H1 (cell line): ENCODE results near the gene WDR33. TPM values are rescaled to one million over a fixed set of nuclear protein-coding genes. Genes with fewer than 3 reads are reported as not detected.

Source experiments
- CTCF ChIA-PET: fragments of 300-600 bp; sonication (Branson Sonifier 250); formaldehyde crosslinking; loops from one replicate; lab custom pipeline; 2021; ENCODE audit not compliant: partially characterized antibody; lab: Charles Lee
- POLR2A ChIA-PET: fragments of 300-600 bp; sonication (Branson Sonifier 250); formaldehyde crosslinking; loops from one replicate; lab custom pipeline; 2021; ENCODE audit warnings: inconsistent platforms; ENCODE audit not compliant: partially characterized antibody; lab: Charles Lee
- DNase-seq, 2 experiments: peaks; one replicate each; pipeline versions ENCODE4 v3.0.0 to v3.0.0-alpha.2; 2010 to 2022; ENCODE audit warnings: low spot score in 2 of 2, low read depth in 1 of 2, mixed read lengths in 1 of 2
- FAIRE-seq: peaks from 2 replicates; lab custom pipeline; 2011; peaks lifted over from hg19 to GRCh38; lab: Jason Lieb, UNC
- H2AFZ ChIP-seq: 2 replicates; pipeline ENCODE4 v1.8.1; 2012; ENCODE audit warnings: low read length, inconsistent platforms
- H2AK5ac ChIP-seq: 2 replicates; pipeline ENCODE4 v1.6.1; 2013; ENCODE audit warnings: low read depth, low read length
- H2BK120ac ChIP-seq: replicated peaks from 2 replicates; pipeline ENCODE3; 2013; ENCODE audit warnings: low read depth, low read length, inconsistent platforms
- H2BK12ac ChIP-seq: 2 replicates; pipeline ENCODE4 v1.6.1; 2013; ENCODE audit warnings: low read depth, low read length
- H2BK15ac ChIP-seq: 2 replicates; pipeline ENCODE4 v1.6.1; 2013; ENCODE audit warnings: low read length
- H2BK20ac ChIP-seq: 2 replicates; pipeline ENCODE4 v1.6.1; 2013; ENCODE audit warnings: low read length
- H2BK5ac ChIP-seq: 2 replicates; pipeline ENCODE4 v1.6.1; 2013; ENCODE audit warnings: low read depth, low read length
- H3K14ac ChIP-seq: 2 replicates; pipeline ENCODE4 v1.6.1; 2013; ENCODE audit warnings: inconsistent platforms; ENCODE audit not compliant: insufficient read length
- H3K18ac ChIP-seq: 2 replicates; pipeline ENCODE4 v1.6.1; 2013; ENCODE audit warnings: low read length; ENCODE audit errors: extremely low read depth
- H3K23ac ChIP-seq: 2 replicates; pipeline ENCODE4 v1.6.1; 2013; ENCODE audit warnings: inconsistent platforms; ENCODE audit not compliant: insufficient read length
- H3K23me2 ChIP-seq: 2 replicates; pipeline ENCODE4 v1.6.1; 2013; ENCODE audit warnings: low read depth, low read length
- H3K27ac ChIP-seq: 2 replicates; pipeline ENCODE4 v1.6.1; 2011; ENCODE audit warnings: low read depth, low read length, inconsistent platforms
- H3K27me3 ChIP-seq, 4 experiments: replicated peaks in 1 of 4; 1 replicate in 1 of 4; 2 replicates in 3 of 4; pipeline versions ENCODE4 v1.6.1 to v1.8.1; 2011 to 2013; ENCODE audit warnings: low read length in 3 of 4, mild to moderate bottlenecking in 3 of 4, inconsistent platforms in 2 of 4, mixed read lengths in 2 of 4, moderate library complexity in 1 of 4; ENCODE audit not compliant: control insufficient read depth in 3 of 4, insufficient read depth in 3 of 4; ENCODE audit errors: extremely low read depth in 1 of 4
- H3K36me3 ChIP-seq, 4 experiments: 2 replicates each; pipeline versions ENCODE4 v1.6.1 to v1.8.1; 2011 to 2013; ENCODE audit warnings: mild to moderate bottlenecking in 4 of 4, low read length in 3 of 4, moderate library complexity in 2 of 4, control low read depth in 1 of 4, inconsistent platforms in 1 of 4; ENCODE audit not compliant: insufficient read depth in 4 of 4, control insufficient read depth in 2 of 4
- H3K4ac ChIP-seq: replicated peaks from 2 replicates; pipeline ENCODE3; 2013; ENCODE audit warnings: low read length, low read depth, mixed read lengths, inconsistent platforms; ENCODE audit not compliant: insufficient read length
- H3K4me1 ChIP-seq, 4 experiments: replicated peaks in 1 of 4; 1 replicate in 1 of 4; 2 replicates in 3 of 4; pipeline versions ENCODE4 v1.6.1 to v1.8.1; 2011 to 2013; ENCODE audit warnings: low read length in 3 of 4, inconsistent platforms in 2 of 4, mixed read lengths in 1 of 4; ENCODE audit not compliant: insufficient read depth in 4 of 4, control insufficient read depth in 3 of 4
- H3K4me2 ChIP-seq, 2 experiments: 2 replicates each; pipeline versions ENCODE4 v1.6.1 to v1.8.1; 2011 to 2013; ENCODE audit warnings: low read depth in 2 of 2, low read length in 2 of 2, control low read depth in 1 of 2, inconsistent platforms in 1 of 2, mild to moderate bottlenecking in 1 of 2; ENCODE audit not compliant: insufficient read depth in 1 of 2
- H3K4me3 ChIP-seq, 4 experiments: fragments of 200-600, 300-600 bp in 1 of 4; sonication (generic), shearing (Covaris generic), sonication (Bioruptor Twin) in 1 of 4; 2 replicates each; pipeline versions ENCODE4 v1.5.1 to v1.8.1; 2011 to 2016; ENCODE audit warnings: low read length in 4 of 4, low read depth in 3 of 4, control low read depth in 2 of 4, inconsistent platforms in 2 of 4, mild to moderate bottlenecking in 2 of 4, mixed read lengths in 1 of 4, moderate library complexity in 1 of 4; ENCODE audit not compliant: insufficient read depth in 2 of 4; ENCODE audit errors: extremely low read depth in 1 of 4
- H3K56ac ChIP-seq: replicated peaks from 2 replicates; pipeline ENCODE3; 2013; ENCODE audit warnings: low read depth, mild to moderate bottlenecking, mixed read lengths, low read length, inconsistent platforms; ENCODE audit not compliant: insufficient read length
- H3K79me1 ChIP-seq: 2 replicates; pipeline ENCODE4 v1.6.1; 2013; ENCODE audit warnings: low read depth, low read length, control low read depth
- H3K79me2 ChIP-seq, 2 experiments: 2 replicates each; pipeline versions ENCODE4 v1.6.1 to v1.8.1; 2012 to 2013; ENCODE audit warnings: low read length in 2 of 2, mild to moderate bottlenecking in 2 of 2, inconsistent platforms in 1 of 2; ENCODE audit not compliant: insufficient read depth in 2 of 2, control insufficient read depth in 1 of 2
- H3K9ac ChIP-seq, 4 experiments: replicated peaks in 1 of 4; 1 replicate in 1 of 4; 2 replicates in 3 of 4; pipeline versions ENCODE4 v1.6.1 to v1.8.1; 2011 to 2013; ENCODE audit warnings: low read depth in 3 of 4, low read length in 3 of 4, control low read depth in 2 of 4, mild to moderate bottlenecking in 2 of 4, moderate library complexity in 2 of 4, inconsistent platforms in 1 of 4; ENCODE audit errors: extremely low read depth in 1 of 4
- H3K9me3 ChIP-seq, 2 experiments: 2 replicates each; pipeline versions ENCODE4 v1.6.1 to v1.8.1; 2012 to 2013; ENCODE audit warnings: mild to moderate bottlenecking in 2 of 2, moderate library complexity in 2 of 2, control low read depth in 1 of 2, inconsistent platforms in 1 of 2, low read depth in 1 of 2, low read length in 1 of 2, mixed read lengths in 1 of 2; ENCODE audit not compliant: insufficient read depth in 2 of 2
- H4K20me1 ChIP-seq, 2 experiments: replicated peaks in 1 of 2; 2 replicates each; pipeline versions ENCODE3 to v1.8.1; 2011 to 2013; ENCODE audit warnings: inconsistent platforms in 2 of 2, low read length in 2 of 2, mild to moderate bottlenecking in 1 of 2; ENCODE audit not compliant: insufficient read depth in 2 of 2, control insufficient read depth in 1 of 2
- H4K5ac ChIP-seq: 2 replicates; pipeline ENCODE4 v1.6.1; 2013; ENCODE audit warnings: low read length, low read depth, mixed read lengths, inconsistent platforms; ENCODE audit not compliant: insufficient read length
- H4K8ac ChIP-seq: 2 replicates; pipeline ENCODE4 v1.8.0; 2013; ENCODE audit warnings: mild to moderate bottlenecking, moderate library complexity, low read length, inconsistent platforms; ENCODE audit not compliant: insufficient read depth; ENCODE audit errors: extremely low read depth
- H4K91ac ChIP-seq: replicated peaks from 2 replicates; pipeline ENCODE3; 2013; ENCODE audit warnings: low read length, mixed read lengths, inconsistent platforms; ENCODE audit not compliant: insufficient read length
- ATF3 ChIP-seq: IDR thresholded peaks from 2 replicates; pipeline ENCODE4 v1.6.1; 2011; ENCODE audit warnings: low read depth, mild to moderate bottlenecking, low read length; ENCODE audit not compliant: insufficient read depth
- BRCA1 ChIP-seq: IDR thresholded peaks from 2 replicates; pipeline ENCODE4 v1.6.1; 2012; ENCODE audit warnings: low read depth, low read length, improper control_type of control experiment
- CHD1 ChIP-seq: IDR thresholded peaks from 2 replicates; pipeline ENCODE4 v1.6.1; 2012; ENCODE audit warnings: low read depth, low read length, improper control_type of control experiment
- CREB1 ChIP-seq: IDR thresholded peaks from 2 replicates; pipeline ENCODE4 v1.6.1; 2012; ENCODE audit warnings: inconsistent platforms
- EZH2 ChIP-seq: fragments of 200-600 bp; sonication (generic); IDR thresholded peaks from 2 replicates; pipeline ENCODE4 v1.7.1; 2012; ENCODE audit warnings: low read depth, mild to moderate bottlenecking, moderate library complexity, low read length, inconsistent platforms; ENCODE audit not compliant: severe bottlenecking
- FOSL1 ChIP-seq: IDR thresholded peaks from 2 replicates; pipeline ENCODE4 v1.6.1; 2011; ENCODE audit warnings: mild to moderate bottlenecking, low read depth, low read length, moderate library complexity; ENCODE audit not compliant: insufficient read depth
- GABPA ChIP-seq: IDR thresholded peaks from 2 replicates; pipeline ENCODE4 v1.6.1; 2011; ENCODE audit warnings: mild to moderate bottlenecking, low read length, moderate library complexity, borderline replicate concordance; ENCODE audit not compliant: insufficient read depth
- JUN ChIP-seq: IDR thresholded peaks from 2 replicates; pipeline ENCODE4 v1.6.1; 2011; ENCODE audit warnings: low read depth, mild to moderate bottlenecking, improper control_type of control experiment, low read length
- NANOG ChIP-seq: IDR thresholded peaks from 2 replicates; pipeline ENCODE4 v1.6.1; 2011; ENCODE audit warnings: low read length, low read depth, mild to moderate bottlenecking, inconsistent platforms; ENCODE audit not compliant: insufficient read depth, poor library complexity, severe bottlenecking
- NRF1 ChIP-seq: IDR thresholded peaks from 2 replicates; pipeline ENCODE4 v1.6.1; 2011; ENCODE audit warnings: mild to moderate bottlenecking, low read depth, low read length, improper control_type of control experiment
- POU5F1 ChIP-seq: IDR thresholded peaks from 2 replicates; pipeline ENCODE4 v1.6.1; 2011; ENCODE audit warnings: low read depth, mild to moderate bottlenecking, low read length, moderate library complexity
- SUZ12 ChIP-seq: fragments of 200-600 bp; sonication (generic); IDR thresholded peaks from 2 replicates; pipeline ENCODE4 v1.6.1; 2012; ENCODE audit warnings: mild to moderate bottlenecking, inconsistent platforms, low read length, moderate library complexity, mixed read lengths
- TEAD4 ChIP-seq: IDR thresholded peaks from 2 replicates; pipeline ENCODE4 v1.6.1; 2012; ENCODE audit warnings: low read depth, low read length, inconsistent platforms, mixed read lengths
- WGBS, 2 experiments: shearing (Covaris generic) in 1 of 2; methylation state at CpG; one replicate each; pipeline versions ENCODE4 v1.1.6 to v1.1.7; 2013 to 2015; ENCODE audit warnings: low lambda C conversion rate in 2 of 2, mixed read lengths in 2 of 2, inconsistent platforms in 1 of 2, low coverage in 1 of 2, missing lambda C conversion rate in 1 of 2; ENCODE audit not compliant: insufficient replicate concordance in 2 of 2, insufficient coverage in 1 of 2, insufficient read length in 1 of 2; ENCODE audit errors: extremely low coverage in 1 of 2, missing lambda C conversion rate in 1 of 2; 5-methylcytosine and 5-hydroxymethylcytosine counted together
- polyA plus RNA-seq, 7 experiments: library from polyadenylated mRNA; depleted of rRNA in 3 of 7; stranded (reverse) in 5 of 7; unstranded in 2 of 7; fragments of >200 nt in 5 of 7; fragments of 200-250 nt in 2 of 7; gene quantifications; 1 replicate in 5 of 7; 2 replicates in 1 of 7; 4 replicates in 1 of 7; pipeline versions ENCODE4 v1.2.1 to v1.2.3, GENCODE V29; 2011 to 2013; ENCODE audit warnings: missing spikeins in 2 of 7, mixed read lengths in 2 of 7
- total RNA-seq: library from RNA; stranded (reverse); fragmentation: NEBNext Ultra II Directional; extraction: Animal tissue kit (Norgen Biotek cat#: 25700); gene quantifications from 2 replicates; pipeline ENCODE4 v1.2.1, GENCODE V29; 2021

WDR33 gene
- total and polyA plus RNA-seq, 2 of the 8 experiments (the other 6 are each of a cell fraction or from before 2014, with no cell fraction given), result 18.1 to 82.7 TPM

GRCh38 chr2:127733816-127734537, 77.0 kb downstream of the WDR33 start:
- no peak overlapping the region for H2BK15ac ChIP-seq
- peaks cover 0 to 1% (median 0%) of the 10 kb centered on the region in 4 experiments; a peak in 1 of 7 replicates for H3K27me3 ChIP-seq
- H3K9me3 ChIP-seq, result no peaks in the 10 kb centered on the region
- no peak overlapping the region for H3K4me3 ChIP-seq
- H3K4ac ChIP-seq, result no peak overlapping the region
- FAIRE-seq (no peak), DNase-seq (no peak)
- H2BK120ac ChIP-seq, result no peak overlapping the region
- H4K8ac ChIP-seq, result no peak overlapping the region
- H3K18ac ChIP-seq, result no peak overlapping the region
- no peak overlapping the region for H2AK5ac ChIP-seq
- no peak overlapping the region for H4K5ac ChIP-seq
- no peak overlapping the region for H2BK5ac ChIP-seq
- H3K36me3 ChIP-seq, result peaks cover 0 to 4% (median 2%) of the 10 kb centered on the region in 4 experiments; a peak in 3 of 8 replicates
- no peak overlapping the region for H3K56ac ChIP-seq
- H3K23me2 ChIP-seq, result no peaks in the 10 kb centered on the region
- no peaks in the 10 kb centered on the region for H3K79me1 ChIP-seq
- H3K79me2 ChIP-seq, result no peaks in the 10 kb centered on the region
- no peak overlapping the region for H3K4me2 ChIP-seq
- no peak overlapping the region for H2BK12ac ChIP-seq
- H2BK20ac ChIP-seq, result no peak overlapping the region
- no peak overlapping the region for H3K14ac ChIP-seq
- ChIA-PET POLR2A (interaction anchor here (0.7 kb wide), 1 partner anchor 15 kb away, joined by 3 read pairs; no protein-coding TSS in a partner anchor), CTCF (interaction anchor here (1.0 kb wide), 1 partner anchor 31 kb away, joined by 3 read pairs; no protein-coding TSS in a partner anchor)
- peaks cover 0 to 2% of the 10 kb centered on the region in 2 experiments for H4K20me1 ChIP-seq
- WGBS, 2 experiments, result 90 to 100% methylated on average over 1 to 5 of the region's 5 CpGs
- no peak overlapping the region for H3K27ac ChIP-seq
- no peak overlapping the region for H2AFZ ChIP-seq
- H3K9ac ChIP-seq, result no peak overlapping the region
- no peak overlapping the region for H4K91ac ChIP-seq
- no peak overlapping the region for H3K23ac ChIP-seq
- H3K4me1 ChIP-seq, result no peaks in the 10 kb centered on the region
- no peak for TF ChIP-seq ATF3
- TF ChIP-seq CHD1, result no peak
- TF ChIP-seq FOSL1, result no peak
- TF ChIP-seq SUZ12, result no peak
- no peak for TF ChIP-seq JUN
- no peak for TF ChIP-seq NRF1
- no peak for TF ChIP-seq POU5F1
- TF ChIP-seq CREB1, result no peak
- TF ChIP-seq EZH2, result no peak
- no peak for TF ChIP-seq NANOG
- no peak for TF ChIP-seq BRCA1
- no peak for TF ChIP-seq TEAD4
- TF ChIP-seq GABPA, result no peak
